Measurements from ENCODE around the gene CD164. TPM values are rescaled to one million over a fixed set of nuclear protein-coding genes. Genes with fewer than 3 reads are reported as not detected.

Gene CD164
- total RNA-seq, 1 experiment from 2014 or later, result 337 TPM

DNA sequence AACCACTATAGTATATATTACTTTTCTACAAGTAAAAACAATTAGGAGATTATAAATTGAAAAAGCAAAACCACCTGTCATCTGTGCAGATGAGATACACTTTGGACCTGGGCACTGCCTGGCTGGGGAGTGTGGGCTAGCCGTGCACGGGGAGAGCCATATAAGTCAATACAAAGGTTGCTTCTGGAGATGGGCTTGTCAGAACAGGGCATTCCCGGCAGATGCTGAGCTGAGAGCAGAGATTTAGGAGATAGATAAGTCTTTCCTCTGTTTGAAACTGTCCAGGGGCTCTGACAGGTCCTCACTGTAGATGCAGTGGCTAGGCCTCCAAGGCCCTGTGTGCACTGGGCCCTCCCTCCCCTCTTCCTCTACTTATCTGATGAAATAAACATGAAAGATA lies 34.5 kb downstream of the CD164 start:
- ChIA-PET POLR2A (no interaction called here), CTCF (no interaction called here)
- Histone ChIP-seq H3K4me1 (ENCODE audit: control insufficient read depth, insufficient read depth, low read length) (no peaks in the 10 kb centered on the region), H3K27me3 (ENCODE audit: control insufficient read depth, insufficient read depth, low read length) (no peaks in the 10 kb centered on the region), H3K4me3 (ENCODE audit: low read depth in 2 of 2, low read length in 2 of 2) (no peak overlapping the region), H3K36me3 (ENCODE audit: control insufficient read depth, insufficient read depth, low read length) (no peaks in the 10 kb centered on the region), H3K27ac (ENCODE audit: low read length) (no peak overlapping the region), H3K9me3 (ENCODE audit: control insufficient read depth, insufficient read depth, low read depth, low read length) (no peaks in the 10 kb centered on the region)
- no TSS peak for BruUV-seq (replicated peaks)
- intact Hi-C loops (cut with micrococcal nuclease; ENCODE audit: unreplicated experiment) (no loop called here), in situ Hi-C loops (cut with HindIII; ENCODE audit: low pct_unique_long_range_greater_than_20kb, low sequenced_read_pairs) (no loop called here)
- ATAC-seq (no peak), DNase-seq (ENCODE audit: low read depth, low spot score) (no peak)
- TF ChIP-seq TCF7L2 (IDR thresholded peaks at IDR 0.05; ENCODE audit: low read depth, low read length) (no peak), POLR2AphosphoS5 (IDR thresholded peaks at IDR 0.05; ENCODE audit: low read depth, low read length) (no peak), CTCF (IDR thresholded peaks at IDR 0.05) (no peak), SIN3A (IDR thresholded peaks at IDR 0.05; ENCODE audit: borderline replicate concordance, insufficient read depth, low read depth, low read length) (no peak)
- TF ChIP-seq, protein P1, sequence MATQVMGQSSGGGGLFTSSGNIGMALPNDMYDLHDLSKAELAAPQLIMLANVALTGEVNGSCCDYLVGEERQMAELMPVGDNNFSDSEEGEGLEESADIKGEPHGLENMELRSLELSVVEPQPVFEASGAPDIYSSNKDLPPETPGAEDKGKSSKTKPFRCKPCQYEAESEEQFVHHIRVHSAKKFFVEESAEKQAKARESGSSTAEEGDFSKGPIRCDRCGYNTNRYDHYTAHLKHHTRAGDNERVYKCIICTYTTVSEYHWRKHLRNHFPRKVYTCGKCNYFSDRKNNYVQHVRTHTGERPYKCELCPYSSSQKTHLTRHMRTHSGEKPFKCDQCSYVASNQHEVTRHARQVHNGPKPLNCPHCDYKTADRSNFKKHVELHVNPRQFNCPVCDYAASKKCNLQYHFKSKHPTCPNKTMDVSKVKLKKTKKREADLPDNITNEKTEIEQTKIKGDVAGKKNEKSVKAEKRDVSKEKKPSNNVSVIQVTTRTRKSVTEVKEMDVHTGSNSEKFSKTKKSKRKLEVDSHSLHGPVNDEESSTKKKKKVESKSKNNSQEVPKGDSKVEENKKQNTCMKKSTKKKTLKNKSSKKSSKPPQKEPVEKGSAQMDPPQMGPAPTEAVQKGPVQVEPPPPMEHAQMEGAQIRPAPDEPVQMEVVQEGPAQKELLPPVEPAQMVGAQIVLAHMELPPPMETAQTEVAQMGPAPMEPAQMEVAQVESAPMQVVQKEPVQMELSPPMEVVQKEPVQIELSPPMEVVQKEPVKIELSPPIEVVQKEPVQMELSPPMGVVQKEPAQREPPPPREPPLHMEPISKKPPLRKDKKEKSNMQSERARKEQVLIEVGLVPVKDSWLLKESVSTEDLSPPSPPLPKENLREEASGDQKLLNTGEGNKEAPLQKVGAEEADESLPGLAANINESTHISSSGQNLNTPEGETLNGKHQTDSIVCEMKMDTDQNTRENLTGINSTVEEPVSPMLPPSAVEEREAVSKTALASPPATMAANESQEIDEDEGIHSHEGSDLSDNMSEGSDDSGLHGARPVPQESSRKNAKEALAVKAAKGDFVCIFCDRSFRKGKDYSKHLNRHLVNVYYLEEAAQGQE (IDR thresholded peaks at IDR 0.05; ENCODE audit: insufficient read depth in 1 of 2, low read depth in 2 of 2, low read length in 1 of 2), result no peak

- Histone ChIP-seq H3K36me3 (ENCODE audit: control insufficient read depth, insufficient read depth, low read length) (no peaks in the 10 kb centered on the region), H3K27me3 (ENCODE audit: control insufficient read depth, insufficient read depth, low read length) (no peaks in the 10 kb centered on the region), H3K9me3 (ENCODE audit: control insufficient read depth, insufficient read depth, low read depth, low read length) (no peaks in the 10 kb centered on the region), H3K4me1 (ENCODE audit: control insufficient read depth, insufficient read depth, low read length) (no peaks in the 10 kb centered on the region), H3K4me3 (ENCODE audit: low read depth in 2 of 2, low read length in 2 of 2) (no peak overlapping the region), H3K27ac (ENCODE audit: low read length) (no peak overlapping the region)
- intact Hi-C loops (cut with micrococcal nuclease; ENCODE audit: unreplicated experiment) (no loop called here), in situ Hi-C loops (cut with HindIII; ENCODE audit: low pct_unique_long_range_greater_than_20kb, low sequenced_read_pairs) (no loop called here)
- no TSS peak for BruUV-seq (replicated peaks)
- ATAC-seq, result no peak
- DNase-seq (ENCODE audit: low read depth, low spot score), result no peak
- ChIA-PET CTCF (no interaction called here), POLR2A (no interaction called here)
- no peak for TF ChIP-seq POLR2AphosphoS5 (IDR thresholded peaks at IDR 0.05; ENCODE audit: low read depth, low read length)
- TF ChIP-seq, protein P1 (IDR thresholded peaks at IDR 0.05; ENCODE audit: insufficient read depth in 1 of 2, low read depth in 2 of 2, low read length in 1 of 2), result no peak
- no peak for TF ChIP-seq SIN3A (IDR thresholded peaks at IDR 0.05; ENCODE audit: borderline replicate concordance, insufficient read depth, low read depth, low read length)
- no peak for TF ChIP-seq TCF7L2 (IDR thresholded peaks at IDR 0.05; ENCODE audit: low read depth, low read length)
- TF ChIP-seq CTCF (IDR thresholded peaks at IDR 0.05), result no peak
These were observed 36.3 kb downstream of the CD164 start for GRCh38 chr6:109345986-109346385.
